Central memory CD8-positive, alpha-beta T cell (primary cell): Measurements from ENCODE around the gene KANSL1.
"Not testable (repeated sequence)": the region's sequence is repeated elsewhere in the genome, so short reads cannot be mapped to it uniquely, and the experiment has no call there.

ENCODE experiments used
- ATAC-seq: fragments of 150-1000 bp; cut with Tn5 transposase; replicated peaks from 2 replicates; pipeline ENCODE4 v1.10.0; 2022; ENCODE audit warnings: mild to moderate bottlenecking, moderate FRiP score, moderate number of reproducible peaks; ENCODE audit not compliant: poor library complexity, severe bottlenecking; ENCODE audit errors: extremely low read depth
- DNase-seq, 2 donors: peaks; one replicate each; pipeline ENCODE4 v3.0.0; 2021; ENCODE audit warnings: low spot score in 2 of 2
- H3K27ac Mint-ChIP-seq: one replicate; pipeline ENCODE4 v1.8.0; 2022; ENCODE audit warnings: low read depth, mild to moderate bottlenecking, moderate library complexity, mixed read lengths
- H3K27me3 Mint-ChIP-seq: one replicate; pipeline ENCODE4 v1.8.0; 2022; ENCODE audit warnings: mixed read lengths
- H3K36me3 Mint-ChIP-seq: one replicate; pipeline ENCODE4 v1.8.0; 2022; ENCODE audit warnings: mild to moderate bottlenecking, moderate library complexity, mixed read lengths; ENCODE audit not compliant: insufficient read depth
- H3K4me1 Mint-ChIP-seq: one replicate; pipeline ENCODE4 v1.8.0; 2022; ENCODE audit warnings: mixed read lengths
- H3K4me3 Mint-ChIP-seq: one replicate; pipeline ENCODE4 v1.8.0; 2022; ENCODE audit warnings: mild to moderate bottlenecking, moderate library complexity, mixed read lengths
- H3K9me3 Mint-ChIP-seq: one replicate; pipeline ENCODE4 v1.8.0; 2022; ENCODE audit warnings: mixed read lengths

KANSL1 gene

DNA sequence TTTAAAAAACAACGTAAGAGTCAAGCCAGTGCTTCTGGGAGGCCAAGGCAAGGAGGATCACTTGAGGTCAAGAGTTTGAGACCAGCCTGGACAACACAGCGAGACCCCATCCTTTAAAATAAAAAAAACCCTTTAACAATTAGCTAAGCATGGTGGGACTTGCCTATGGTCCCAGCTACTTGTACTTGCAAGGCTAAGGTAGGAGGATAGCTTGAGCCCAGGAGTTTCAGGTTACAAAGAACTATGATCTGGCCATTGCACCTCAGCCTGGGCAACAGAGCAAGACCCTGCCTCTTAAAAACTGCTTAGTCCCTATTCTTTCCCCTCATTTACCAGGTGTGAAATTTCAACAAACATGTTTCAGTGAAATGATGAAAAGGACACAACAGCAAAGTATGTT is 104.6 kb downstream of the KANSL1 start:
- DNase-seq (no peak), ATAC-seq (no peak)
- Mint-ChIP-seq H3K4me3 (no peak overlapping the region), H3K27ac (no peak overlapping the region), H3K27me3 (no peaks in the 10 kb centered on the region), H3K4me1 (peaks cover 65% of the 10 kb centered on the region), H3K36me3 (peaks cover 25% of the 10 kb centered on the region), H3K9me3 (no peaks in the 10 kb centered on the region)

GRCh38 chr17:46087871-46088270 is 105.4 kb downstream of the KANSL1 start:
- DNase-seq, ATAC-seq, H3K9me3 Mint-ChIP-seq, H3K27ac Mint-ChIP-seq, H3K4me3 Mint-ChIP-seq, H3K27me3 Mint-ChIP-seq: not testable (repeated sequence)
- Mint-ChIP-seq H3K4me1 (peaks cover 72% of the 10 kb centered on the region), H3K36me3 (peaks cover 25% of the 10 kb centered on the region)

- H3K27me3 Mint-ChIP-seq = no peaks in the 10 kb centered on the region
- H3K4me3 Mint-ChIP-seq = no peak overlapping the region
- ATAC-seq (no peak), DNase-seq (no peak)
- no peak overlapping the region for H3K27ac Mint-ChIP-seq
- peaks cover 24% of the 10 kb centered on the region for H3K36me3 Mint-ChIP-seq
- H3K4me1 Mint-ChIP-seq = peaks cover 79% of the 10 kb centered on the region
- no peaks in the 10 kb centered on the region for H3K9me3 Mint-ChIP-seq
Measured at GRCh38 chr17:46086821-46087220, 106.4 kb downstream of the KANSL1 start.

DNA sequence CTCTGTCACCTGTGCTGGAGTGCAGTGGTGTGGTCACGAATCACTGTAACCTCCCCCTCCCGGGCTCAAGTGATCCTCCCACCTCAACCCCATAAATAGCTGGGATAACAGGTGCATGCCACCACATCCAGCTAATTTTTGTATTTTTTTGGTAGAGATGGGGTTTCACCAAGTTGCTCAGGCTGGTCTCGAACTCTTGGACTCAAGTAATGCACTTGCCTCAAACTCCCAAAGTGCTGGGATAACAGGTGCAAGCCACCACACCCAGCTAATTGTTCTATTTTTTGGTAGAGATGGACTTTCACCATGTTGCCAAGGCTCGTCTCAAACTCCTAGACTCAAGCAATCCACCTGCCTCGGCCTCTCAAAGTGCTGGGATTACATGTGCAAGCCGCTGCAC is 107.7 kb downstream of the KANSL1 start:
- no peaks in the 10 kb centered on the region for H3K27me3 Mint-ChIP-seq
- H3K9me3 Mint-ChIP-seq = no peaks in the 10 kb centered on the region
- peaks cover 85% of the 10 kb centered on the region for H3K4me1 Mint-ChIP-seq
- DNase-seq = no peak
- peaks cover 24% of the 10 kb centered on the region for H3K36me3 Mint-ChIP-seq
- no peak overlapping the region for H3K4me3 Mint-ChIP-seq
- no peak overlapping the region for H3K27ac Mint-ChIP-seq
- no peak for ATAC-seq

GRCh38 chr17:46082257-46082656 is 111.0 kb downstream of the KANSL1 start:
- peaks cover 77% of the 10 kb centered on the region for H3K4me1 Mint-ChIP-seq
- ATAC-seq (no peak), DNase-seq (no peak)
- H3K27me3 Mint-ChIP-seq = no peaks in the 10 kb centered on the region
- H3K36me3 Mint-ChIP-seq = peaks cover 21% of the 10 kb centered on the region
- no peak overlapping the region for H3K4me3 Mint-ChIP-seq
- H3K9me3 Mint-ChIP-seq = no peaks in the 10 kb centered on the region
- H3K27ac Mint-ChIP-seq = peak overlapping the region; percentile 62

GRCh38 chr17:46081018-46081320 is 112.3 kb downstream of the KANSL1 start:
- Mint-ChIP-seq H3K9me3 (no peaks in the 10 kb centered on the region), H3K27ac (peak overlapping the region; percentile 44), H3K36me3 (peaks cover 24% of the 10 kb centered on the region), H3K4me1 (peaks cover 66% of the 10 kb centered on the region), H3K4me3 (no peak overlapping the region), H3K27me3 (no peaks in the 10 kb centered on the region)
- no peak for ATAC-seq
- DNase-seq = no peak

DNA sequence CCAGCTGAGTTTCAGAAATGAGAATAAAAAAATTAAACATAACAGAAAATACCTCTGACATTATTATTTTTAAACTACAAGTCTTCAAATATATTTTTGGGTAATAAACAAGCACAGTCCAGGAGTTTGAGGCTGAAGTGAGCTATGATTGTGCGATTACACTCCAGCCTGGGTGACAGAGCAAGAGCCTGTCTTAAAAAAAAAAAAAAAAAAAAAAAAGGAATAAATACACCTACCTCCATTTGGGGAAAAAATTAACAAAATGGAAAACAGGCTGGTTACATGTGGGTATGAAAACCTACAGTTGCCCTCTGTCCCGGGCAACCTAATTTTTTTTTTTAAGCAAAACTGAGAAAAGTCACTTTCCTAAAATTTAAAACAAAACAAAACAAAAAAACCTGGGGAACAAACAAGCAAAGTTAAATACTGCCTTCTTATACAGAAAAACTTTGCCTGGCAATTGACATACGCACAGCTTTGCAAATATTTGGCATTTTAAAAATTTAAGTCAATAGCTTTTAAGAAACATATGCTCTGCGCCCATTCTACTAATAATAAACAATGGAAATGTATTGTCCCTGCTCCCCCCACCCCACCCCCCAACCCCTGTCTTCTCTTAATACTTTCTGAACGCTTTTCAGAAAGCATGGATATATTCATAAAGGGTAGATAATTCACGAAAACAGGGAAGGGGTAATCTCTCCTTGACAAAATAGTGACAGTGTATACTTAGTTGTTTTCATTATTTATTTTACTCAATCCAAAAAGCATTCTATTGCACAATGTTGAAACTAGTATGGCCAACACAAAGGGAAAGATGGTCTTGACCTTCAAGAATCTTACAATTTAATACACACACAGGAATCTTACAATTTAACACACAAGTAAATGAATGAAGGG is 112.9 kb downstream of the KANSL1 start:
- peaks cover 69% of the 10 kb centered on the region for H3K4me1 Mint-ChIP-seq
- no peak for ATAC-seq

GRCh38 chr17:46078675-46079074 is 114.6 kb downstream of the KANSL1 start:
- ATAC-seq = no peak
- H3K27ac Mint-ChIP-seq = peak overlapping the region; percentile 77
- H3K36me3 Mint-ChIP-seq = peaks cover 20% of the 10 kb centered on the region
- no peak for DNase-seq
- peaks cover 65% of the 10 kb centered on the region for H3K4me1 Mint-ChIP-seq
- no peaks in the 10 kb centered on the region for H3K27me3 Mint-ChIP-seq
- H3K9me3 Mint-ChIP-seq = no peaks in the 10 kb centered on the region
- no peak overlapping the region for H3K4me3 Mint-ChIP-seq

More for the DNA sequence above, 112.9 kb downstream of the KANSL1 start:
- no peak for DNase-seq
- Mint-ChIP-seq H3K4me3 (no peak overlapping the region), H3K36me3 (peaks cover 24% of the 10 kb centered on the region), H3K9me3 (no peaks in the 10 kb centered on the region), H3K27ac (peak overlapping the region; percentile 44), H3K27me3 (no peaks in the 10 kb centered on the region)

- Mint-ChIP-seq H3K27me3 (no peaks in the 10 kb centered on the region), H3K27ac (no peak overlapping the region), H3K4me1 (peaks cover 57% of the 10 kb centered on the region), H3K9me3 (no peaks in the 10 kb centered on the region), H3K36me3 (peaks cover 11% of the 10 kb centered on the region), H3K4me3 (no peak overlapping the region)
- ATAC-seq (no peak), DNase-seq (no peak)
Measured at GRCh38 chr17:46074540-46074939, 118.7 kb downstream of the KANSL1 start.

DNA sequence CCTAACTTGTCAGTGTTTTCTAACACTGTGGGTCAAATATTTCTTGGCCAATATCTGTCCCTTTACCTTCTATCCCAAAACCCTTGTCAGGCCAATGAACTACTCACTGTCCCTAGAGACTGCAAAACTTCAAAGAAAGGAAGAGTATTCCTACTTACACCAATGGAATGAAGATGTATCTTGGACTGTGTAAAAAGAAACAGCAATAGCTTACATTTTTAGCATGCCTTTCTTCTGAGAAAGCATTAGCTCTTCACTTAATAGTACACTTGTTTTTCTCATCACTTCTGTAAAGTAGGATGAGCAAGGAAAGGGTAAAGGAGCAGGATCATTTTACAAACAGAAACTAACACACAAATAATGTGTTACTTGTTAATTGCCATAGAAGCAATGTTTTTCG is 120.2 kb downstream of the KANSL1 start:
- ATAC-seq (no peak), DNase-seq (no peak)
- Mint-ChIP-seq H3K27ac (peak overlapping the region; percentile 30), H3K36me3 (peaks cover 10% of the 10 kb centered on the region), H3K4me1 (peaks cover 50% of the 10 kb centered on the region), H3K27me3 (no peaks in the 10 kb centered on the region), H3K4me3 (no peak overlapping the region), H3K9me3 (no peaks in the 10 kb centered on the region)

- no peak overlapping the region for H3K4me3 Mint-ChIP-seq
- no peak overlapping the region for H3K27ac Mint-ChIP-seq
- peaks cover 53% of the 10 kb centered on the region for H3K4me1 Mint-ChIP-seq
- H3K27me3 Mint-ChIP-seq = no peaks in the 10 kb centered on the region
- ATAC-seq (no peak), DNase-seq (no peak)
- H3K9me3 Mint-ChIP-seq = no peaks in the 10 kb centered on the region
- H3K36me3 Mint-ChIP-seq = peaks cover 11% of the 10 kb centered on the region
Measured at GRCh38 chr17:46071796-46072195, 121.4 kb downstream of the KANSL1 start.

DNA sequence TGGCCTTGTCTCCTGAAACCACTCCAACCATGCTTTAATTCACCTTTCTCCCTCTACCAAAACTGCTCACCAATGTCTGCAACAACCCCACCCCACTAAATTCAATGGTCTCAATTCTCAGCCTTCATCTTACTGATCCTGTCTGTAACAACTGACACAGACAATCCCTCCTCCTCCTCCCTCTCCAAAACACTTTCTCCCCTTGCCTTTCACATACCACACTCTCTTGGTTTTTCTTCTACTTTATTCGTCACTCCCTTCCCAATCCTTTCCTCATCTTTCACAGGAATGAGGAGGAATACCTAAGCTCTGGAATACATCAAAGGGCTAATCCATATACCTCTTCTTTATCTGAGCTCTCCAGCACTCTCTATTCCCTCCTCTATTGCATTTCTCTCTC is 128.8 kb downstream of the KANSL1 start:
- no peak overlapping the region for H3K27ac Mint-ChIP-seq
- peaks cover 24% of the 10 kb centered on the region for H3K4me1 Mint-ChIP-seq
- H3K9me3 Mint-ChIP-seq = no peaks in the 10 kb centered on the region
- no peak for DNase-seq
- no peaks in the 10 kb centered on the region for H3K27me3 Mint-ChIP-seq
- ATAC-seq = no peak
- H3K36me3 Mint-ChIP-seq = peaks cover 52% of the 10 kb centered on the region
- no peak overlapping the region for H3K4me3 Mint-ChIP-seq

DNA sequence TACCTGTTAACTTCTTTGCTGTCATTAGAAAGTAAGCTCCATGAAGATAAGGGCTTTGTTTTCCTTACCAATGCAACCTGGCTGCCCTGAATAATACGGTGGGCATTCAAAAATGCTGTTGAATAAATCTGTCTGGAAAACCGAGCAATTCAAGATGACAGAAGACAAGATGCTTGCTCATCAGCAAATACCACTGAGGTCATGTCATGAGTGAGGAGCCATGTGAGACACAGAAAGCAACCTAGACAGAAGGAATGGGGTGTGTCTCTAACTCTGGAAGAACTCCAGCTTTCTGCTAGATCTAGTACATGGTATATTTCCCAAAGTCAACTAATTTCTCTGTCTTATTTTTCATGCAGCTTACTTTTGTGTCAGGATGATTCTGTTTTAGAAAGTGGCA is 130.0 kb downstream of the KANSL1 start:
- H3K27ac Mint-ChIP-seq = no peak overlapping the region
- DNase-seq (no peak), ATAC-seq (no peak)
- no peak overlapping the region for H3K4me3 Mint-ChIP-seq
- peaks cover 57% of the 10 kb centered on the region for H3K36me3 Mint-ChIP-seq
- H3K27me3 Mint-ChIP-seq = no peaks in the 10 kb centered on the region
- peaks cover 34% of the 10 kb centered on the region for H3K4me1 Mint-ChIP-seq
- no peaks in the 10 kb centered on the region for H3K9me3 Mint-ChIP-seq
